Measurements from ENCODE around the gene MEMO1. TPM values are rescaled to one million over a fixed set of nuclear protein-coding genes. Genes with fewer than 3 reads are reported as not detected.

The MEMO1 gene
- polyA plus RNA-seq, 1 donor (not counting 4 experiments of a cell fraction or from before 2014, with no cell fraction given), result 125 TPM

GRCh38 chr2:31965094-31965493 lies 45.7 kb downstream of the MEMO1 start:
- H3K27me3 ChIP-seq (ENCODE audit: control insufficient read depth, extremely low read depth, insufficient read depth, low read length), result no peaks in the 10 kb centered on the region
- TF ChIP-seq EZH2 (IDR thresholded peaks at IDR 0.05; ENCODE audit: low read length), result no peak
- no peak for TF ChIP-seq CTCF (optimal IDR thresholded peaks at IDR 0.05 in 1 of 3, IDR thresholded peaks at IDR 0.05 in 1 of 3, conservative IDR thresholded peaks at IDR 0.05 in 1 of 3; ENCODE audit: extremely low read depth in 1 of 3, insufficient read depth in 2 of 3, low read length in 3 of 3)
- DNase-seq (ENCODE audit: low read depth, low spot score), result no peak
- H3K4me3 ChIP-seq (ENCODE audit: control insufficient read depth in 2 of 3, extremely low read depth in 1 of 3, insufficient read depth in 2 of 3, low read depth in 1 of 3, low read length in 3 of 3), result no peak overlapping the region
- H4K20me1 ChIP-seq (ENCODE audit: control insufficient read depth, extremely low read depth, insufficient read depth, low read length), result peaks cover 6% of the 10 kb centered on the region
- H3K9ac ChIP-seq (ENCODE audit: control insufficient read depth, extremely low read depth, insufficient read depth, low read length), result no peak overlapping the region
- H3K9me3 ChIP-seq (ENCODE audit: control insufficient read depth, low read depth, low read length), result no peaks in the 10 kb centered on the region
- peaks cover 4% of the 10 kb centered on the region for H3K9me1 ChIP-seq (ENCODE audit: control insufficient read depth, extremely low read depth, insufficient read depth, low read length)
- dilution Hi-C loops (cut with MboI; ENCODE audit: extremely low pct_ligation_motif_present, low sequenced_read_pairs), result no loop called here
- no peak for FAIRE-seq
- H3K27ac ChIP-seq (ENCODE audit: control insufficient read depth, insufficient read depth, low read length), result no peak overlapping the region
- no peak overlapping the region for H2AFZ ChIP-seq (ENCODE audit: control insufficient read depth, low read length)
- H3K79me2 ChIP-seq (ENCODE audit: control insufficient read depth, insufficient read depth, low read length), result peaks cover 87% of the 10 kb centered on the region
- H3K36me3 ChIP-seq (ENCODE audit: control insufficient read depth in 2 of 2, extremely low read depth in 1 of 2, insufficient read depth in 2 of 2, low read length in 2 of 2), result no peaks in the 10 kb centered on the region
- no peak overlapping the region for H3K4me2 ChIP-seq (ENCODE audit: control insufficient read depth, extremely low read depth, insufficient read depth, low read depth, low read length)
- no peaks in the 10 kb centered on the region for H3K4me1 ChIP-seq (ENCODE audit: control insufficient read depth, extremely low read depth, insufficient read depth, low read length)

- TF ChIP-seq CTCF (optimal IDR thresholded peaks at IDR 0.05 in 1 of 3, IDR thresholded peaks at IDR 0.05 in 1 of 3, conservative IDR thresholded peaks at IDR 0.05 in 1 of 3; ENCODE audit: extremely low read depth in 1 of 3, insufficient read depth in 2 of 3, low read length in 3 of 3) (no peak), EZH2 (IDR thresholded peaks at IDR 0.05; ENCODE audit: low read length) (no peak)
- Histone ChIP-seq H3K27me3 (ENCODE audit: control insufficient read depth, extremely low read depth, insufficient read depth, low read length) (no peaks in the 10 kb centered on the region), H3K36me3 (ENCODE audit: control insufficient read depth in 2 of 2, extremely low read depth in 1 of 2, insufficient read depth in 2 of 2, low read length in 2 of 2) (no peaks in the 10 kb centered on the region), H3K79me2 (ENCODE audit: control insufficient read depth, insufficient read depth, low read length) (peaks cover 87% of the 10 kb centered on the region), H2AFZ (ENCODE audit: control insufficient read depth, low read length) (no peak overlapping the region), H3K9ac (ENCODE audit: control insufficient read depth, extremely low read depth, insufficient read depth, low read length) (no peak overlapping the region), H3K4me3 (ENCODE audit: control insufficient read depth in 2 of 3, extremely low read depth in 1 of 3, insufficient read depth in 2 of 3, low read depth in 1 of 3, low read length in 3 of 3) (no peak overlapping the region), H3K27ac (ENCODE audit: control insufficient read depth, insufficient read depth, low read length) (no peak overlapping the region), H3K9me3 (ENCODE audit: control insufficient read depth, low read depth, low read length) (no peaks in the 10 kb centered on the region), H3K4me1 (ENCODE audit: control insufficient read depth, extremely low read depth, insufficient read depth, low read length) (peaks cover 7% of the 10 kb centered on the region), H3K9me1 (ENCODE audit: control insufficient read depth, extremely low read depth, insufficient read depth, low read length) (peaks cover 4% of the 10 kb centered on the region), H3K4me2 (ENCODE audit: control insufficient read depth, extremely low read depth, insufficient read depth, low read depth, low read length) (no peak overlapping the region), H4K20me1 (ENCODE audit: control insufficient read depth, extremely low read depth, insufficient read depth, low read length) (peaks cover 6% of the 10 kb centered on the region)
- FAIRE-seq (no peak), DNase-seq (ENCODE audit: low read depth, low spot score) (no peak)
- dilution Hi-C loops (cut with MboI; ENCODE audit: extremely low pct_ligation_motif_present, low sequenced_read_pairs), result no loop called here
These were observed 47.9 kb downstream of the MEMO1 start for GRCh38 chr2:31962757-31963361.

Measured in keratinocyte (primary cell).